H9 (cell line): ENCODE data around the gene VPS18. TPM values are rescaled to one million over a fixed set of nuclear protein-coding genes. Genes with fewer than 3 reads are reported as not detected.

Source experiments
- DNase-seq: peaks from one replicate; pipeline ENCODE4 v3.0.0-alpha.2; 2017
- H2AFZ ChIP-seq: one replicate; pipeline ENCODE4 v1.6.1; 2013; ENCODE audit warnings: mild to moderate bottlenecking, low read length, control low read depth, moderate library complexity
- H2AK5ac ChIP-seq: 2 replicates; pipeline ENCODE4 v1.6.1; 2013; ENCODE audit warnings: low read length, control low read depth, mixed read lengths; ENCODE audit not compliant: insufficient read length
- H2BK120ac ChIP-seq: one replicate; pipeline ENCODE4 v1.6.1; 2013; ENCODE audit warnings: low read depth, mild to moderate bottlenecking, low read length, control low read depth, inconsistent platforms; ENCODE audit not compliant: poor library complexity, severe bottlenecking
- H2BK12ac ChIP-seq: 2 replicates; pipeline ENCODE4 v1.6.1; 2013; ENCODE audit warnings: low read length, control low read depth, mixed read lengths, low read depth; ENCODE audit not compliant: insufficient read length
- H2BK15ac ChIP-seq: 2 replicates; pipeline ENCODE4 v1.6.1; 2013; ENCODE audit warnings: low read depth, low read length, control low read depth
- H2BK20ac ChIP-seq: one replicate; pipeline ENCODE4 v1.6.1; 2013; ENCODE audit warnings: low read depth, mild to moderate bottlenecking, low read length, control low read depth, inconsistent platforms; ENCODE audit not compliant: poor library complexity, severe bottlenecking
- H2BK5ac ChIP-seq: 2 replicates; pipeline ENCODE4 v1.6.1; 2013; ENCODE audit warnings: low read length, control low read depth, mixed read lengths; ENCODE audit not compliant: insufficient read length
- H3K14ac ChIP-seq: 2 replicates; pipeline ENCODE4 v1.6.1; 2013; ENCODE audit warnings: low read length, control low read depth; ENCODE audit not compliant: insufficient read depth
- H3K18ac ChIP-seq: 2 replicates; pipeline ENCODE4 v1.6.1; 2013; ENCODE audit warnings: low read depth, mild to moderate bottlenecking, mixed read lengths, low read length, control low read depth; ENCODE audit not compliant: insufficient read length
- H3K23ac ChIP-seq: 2 replicates; pipeline ENCODE4 v1.6.1; 2013; ENCODE audit warnings: low read length, control low read depth, mixed read lengths, low read depth; ENCODE audit not compliant: insufficient read length
- H3K23me2 ChIP-seq: 2 replicates; pipeline ENCODE4 v1.6.1; 2013; ENCODE audit warnings: low read depth, mild to moderate bottlenecking, mixed read lengths, low read length, control low read depth; ENCODE audit not compliant: insufficient read length, poor library complexity, severe bottlenecking
- H3K27ac ChIP-seq: 2 replicates; pipeline ENCODE4 v1.5.1; 2013; ENCODE audit warnings: low read length, control low read depth, mixed read lengths, low read depth; ENCODE audit not compliant: insufficient read length
- H3K27me3 ChIP-seq: 2 replicates; pipeline ENCODE4 v1.6.1; 2013; ENCODE audit warnings: low read length, control low read depth, inconsistent platforms; ENCODE audit not compliant: insufficient read depth
- H3K4ac ChIP-seq: 2 replicates; pipeline ENCODE4 v1.6.1; 2013; ENCODE audit warnings: low read depth, mild to moderate bottlenecking, control low read depth, inconsistent platforms, low read length, moderate library complexity
- H3K4me1 ChIP-seq: 2 replicates; pipeline ENCODE4 v1.6.1; 2013; ENCODE audit warnings: low read length, control low read depth, inconsistent platforms; ENCODE audit not compliant: insufficient read depth
- H3K4me2 ChIP-seq: 2 replicates; pipeline ENCODE4 v1.6.1; 2013; ENCODE audit warnings: low read length, control low read depth, mixed read lengths; ENCODE audit not compliant: insufficient read length, insufficient read depth
- H3K56ac ChIP-seq: 2 replicates; pipeline ENCODE4 v1.6.1; 2013; ENCODE audit warnings: low read depth, mild to moderate bottlenecking, mixed read lengths, low read length, control low read depth; ENCODE audit not compliant: insufficient read length
- H3K79me1 ChIP-seq: 2 replicates; pipeline ENCODE4 v1.6.1; 2013; ENCODE audit warnings: low read depth, mild to moderate bottlenecking, moderate library complexity, low read length, control low read depth, inconsistent platforms; ENCODE audit not compliant: insufficient read depth, poor library complexity, severe bottlenecking
- H3K79me2 ChIP-seq: 2 replicates; pipeline ENCODE4 v1.6.1; 2013; ENCODE audit warnings: low read length, control low read depth, inconsistent platforms; ENCODE audit not compliant: insufficient read depth
- H3K9ac ChIP-seq: 2 replicates; pipeline ENCODE4 v1.6.1; 2013; ENCODE audit warnings: low read length, control low read depth, mixed read lengths; ENCODE audit not compliant: insufficient read length; ENCODE audit errors: extremely low read depth
- H3K9me3 ChIP-seq: one replicate; pipeline ENCODE4 v1.6.1; 2013; ENCODE audit warnings: low read depth, low read length, inconsistent platforms; ENCODE audit not compliant: control insufficient read depth
- H3T11ph ChIP-seq: one replicate; pipeline ENCODE4 v1.6.1; 2013; ENCODE audit warnings: mild to moderate bottlenecking, low read length, control low read depth, inconsistent platforms
- H4K20me1 ChIP-seq: one replicate; pipeline ENCODE4 v1.6.1; 2013; ENCODE audit not compliant: control insufficient read depth, insufficient read length, insufficient read depth
- H4K5ac ChIP-seq: 2 replicates; pipeline ENCODE4 v1.6.1; 2013; ENCODE audit warnings: low read depth, mild to moderate bottlenecking, mixed read lengths, low read length, control low read depth; ENCODE audit not compliant: insufficient read length
- H4K8ac ChIP-seq: replicated peaks from 2 replicates; pipeline ENCODE4 v1.6.1; 2013; ENCODE audit warnings: low read length, control low read depth, mixed read lengths, low read depth; ENCODE audit not compliant: insufficient read length
- H4K91ac ChIP-seq: 2 replicates; pipeline ENCODE4 v1.6.1; 2013; ENCODE audit warnings: low read depth, mild to moderate bottlenecking, moderate library complexity, mixed read lengths, low read length, control low read depth; ENCODE audit not compliant: insufficient read length
- H3K27ac Mint-ChIP-seq, 3 experiments: 2 replicates in 2 of 3; 3 replicates in 1 of 3; pipeline ENCODE4 v1.8.0; 2020 to 2021; ENCODE audit warnings: mixed read lengths in 3 of 3, mild to moderate bottlenecking in 1 of 3, moderate library complexity in 1 of 3
- H3K27me3 Mint-ChIP-seq: 2 replicates; pipeline ENCODE4 v1.8.0; 2021; ENCODE audit warnings: low read depth, mild to moderate bottlenecking, moderate library complexity, mixed read lengths
- H3K36me3 Mint-ChIP-seq, 3 experiments: 2 replicates in 2 of 3; 3 replicates in 1 of 3; pipeline ENCODE4 v1.8.0; 2020 to 2021; ENCODE audit warnings: low read depth in 3 of 3, mixed read lengths in 3 of 3; ENCODE audit not compliant: insufficient read depth in 1 of 3
- H3K4me1 Mint-ChIP-seq, 2 experiments: 2 replicates each; pipeline ENCODE4 v1.8.0; 2020; ENCODE audit warnings: mixed read lengths in 2 of 2
- H3K4me3 Mint-ChIP-seq, 2 experiments: 2 replicates in 1 of 2; 3 replicates in 1 of 2; pipeline ENCODE4 v1.8.0; 2020 to 2021; ENCODE audit warnings: mild to moderate bottlenecking in 2 of 2, mixed read lengths in 2 of 2, moderate library complexity in 1 of 2
- H3K9me3 Mint-ChIP-seq, 2 experiments: 2 replicates in 1 of 2; 3 replicates in 1 of 2; pipeline ENCODE4 v1.8.0; 2020; ENCODE audit warnings: mild to moderate bottlenecking in 2 of 2, mixed read lengths in 2 of 2, moderate library complexity in 1 of 2
- CTCF ChIP-seq: fragments of 200-600 bp; sonication (generic); conservative IDR thresholded peaks from 3 replicates; pipeline ENCODE4 v1.8.0; 2021; ENCODE audit warnings: antibody characterized with exemption, mild to moderate bottlenecking
- WGBS: extraction: QIAGEN DNeasy Blood & Tissue Kit; methylation state at CpG from one replicate; pipeline ENCODE4 v1.1.7; 2013; ENCODE audit warnings: missing lambda C conversion rate, low lambda C conversion rate, mixed read lengths; ENCODE audit not compliant: insufficient read length; ENCODE audit errors: extremely low coverage; 5-methylcytosine and 5-hydroxymethylcytosine counted together
- total RNA-seq: library from RNA; stranded (reverse); gene quantifications from 2 replicates; pipeline ENCODE4 v1.2.1, GENCODE V29; 2021

VPS18 gene
- total RNA-seq, 1 experiment from 2014 or later = 45.0 TPM

GRCh38 chr15:40925495-40925862, 31.2 kb downstream of the VPS18 start:
- peaks cover 22 to 26% of the 10 kb centered on the region in 2 experiments for H3K4me1 Mint-ChIP-seq
- H3K27me3 ChIP-seq = peaks cover 54% of the 10 kb centered on the region
- no peak for DNase-seq

More at GRCh38 chr15:40925495-40925862, 31.2 kb downstream of the VPS18 start:
- H3K27ac ChIP-seq = no peak overlapping the region
- H3K9me3 Mint-ChIP-seq = peaks cover 3% of the 10 kb centered on the region in 2 experiments; a peak in 4 of 5 replicates
- H3K79me1 ChIP-seq = no peaks in the 10 kb centered on the region
- H3K4me2 ChIP-seq = peak overlapping the region; percentile 68
- H2BK5ac ChIP-seq = no peak overlapping the region
- H2AFZ ChIP-seq = no peak overlapping the region
- WGBS = no CpG with 5 or more reads among the region's 30 CpGs
- H2BK20ac ChIP-seq = no peak overlapping the region
- H3K36me3 Mint-ChIP-seq = no peaks in the 10 kb centered on the region; a peak in 1 of 7 replicates
- no peak overlapping the region for H4K91ac ChIP-seq
- no peak overlapping the region for H3K56ac ChIP-seq
- H2BK12ac ChIP-seq = no peak overlapping the region
- peaks cover 100% of the 10 kb centered on the region for H3K27me3 Mint-ChIP-seq
- no peak overlapping the region for H3K23ac ChIP-seq
- H3T11ph ChIP-seq = no peak overlapping the region
- H3K27ac Mint-ChIP-seq = no peak overlapping the region
- TF ChIP-seq CTCF = no peak
- no peak overlapping the region for H2BK15ac ChIP-seq
- no peak overlapping the region for H4K5ac ChIP-seq
- no peaks in the 10 kb centered on the region for H3K79me2 ChIP-seq
- H3K9me3 ChIP-seq = no peaks in the 10 kb centered on the region
- no peak overlapping the region for H4K8ac ChIP-seq
- no peak overlapping the region for H3K14ac ChIP-seq
- H2BK120ac ChIP-seq = no peak overlapping the region
- H3K23me2 ChIP-seq = peaks cover 32% of the 10 kb centered on the region
- H3K18ac ChIP-seq = no peak overlapping the region
- H3K4ac ChIP-seq = no peak overlapping the region
- H3K4me3 Mint-ChIP-seq = peak overlapping the region in 1 of 2 experiments; percentile 87; a peak in 4 of 5 replicates
- peaks cover 3% of the 10 kb centered on the region; the same call in 1 of the 2 replicates for H3K4me1 ChIP-seq
- no peaks in the 10 kb centered on the region for H4K20me1 ChIP-seq
- no peak overlapping the region for H2AK5ac ChIP-seq
- no peak overlapping the region for H3K9ac ChIP-seq
